IPS-20b (cell line): ENCODE measurements around the gene TTC24.

ENCODE experiments used
- H3K27ac ChIP-seq: one replicate; pipeline ENCODE4 v1.5.1; 2013; ENCODE audit warnings: low read length
- H3K27me3 ChIP-seq: 2 replicates; pipeline ENCODE4 v1.6.1; 2013; ENCODE audit warnings: mild to moderate bottlenecking, low read length, inconsistent platforms; ENCODE audit not compliant: insufficient read depth
- H3K36me3 ChIP-seq: 2 replicates; pipeline ENCODE4 v1.6.1; 2013; ENCODE audit warnings: low read depth, mild to moderate bottlenecking, inconsistent platforms, low read length, moderate library complexity; ENCODE audit not compliant: insufficient read depth
- H3K4me1 ChIP-seq: 2 replicates; pipeline ENCODE4 v1.6.1; 2013; ENCODE audit warnings: mild to moderate bottlenecking, control low read depth, inconsistent platforms, low read length, moderate library complexity; ENCODE audit not compliant: insufficient read depth
- H3K4me3 ChIP-seq: 2 replicates; pipeline ENCODE4 v1.5.1; 2013; ENCODE audit warnings: mild to moderate bottlenecking, low read length, inconsistent platforms
- H3K9ac ChIP-seq: 2 replicates; pipeline ENCODE4 v1.6.1; 2013; ENCODE audit warnings: low read depth, mild to moderate bottlenecking, inconsistent platforms, low read length, moderate library complexity
- H3K9me3 ChIP-seq: 2 replicates; pipeline ENCODE4 v1.6.1; 2013; ENCODE audit warnings: mild to moderate bottlenecking, low read depth, low read length, inconsistent platforms; ENCODE audit not compliant: insufficient read depth

The TTC24 gene

GRCh38 chr1:156615946-156616345, 36.4 kb downstream of the TTC24 start:
- Histone ChIP-seq H3K27me3 (peaks cover 25% of the 10 kb centered on the region), H3K36me3 (no peaks in the 10 kb centered on the region), H3K27ac (no peak overlapping the region), H3K4me1 (no peaks in the 10 kb centered on the region), H3K9ac (no peak overlapping the region), H3K9me3 (no peaks in the 10 kb centered on the region), H3K4me3 (no peak overlapping the region)

- no peak overlapping the region for H3K4me3 ChIP-seq
- peaks cover 30% of the 10 kb centered on the region for H3K27me3 ChIP-seq
- H3K4me1 ChIP-seq: no peaks in the 10 kb centered on the region
- no peaks in the 10 kb centered on the region for H3K36me3 ChIP-seq
- no peak overlapping the region for H3K27ac ChIP-seq
- no peak overlapping the region for H3K9ac ChIP-seq
- H3K9me3 ChIP-seq: no peaks in the 10 kb centered on the region
These were observed 36.9 kb downstream of the TTC24 start for GRCh38 chr1:156616463-156616862.

GRCh38 chr1:156618853-156619581, 39.5 kb downstream of the TTC24 start, which contains the start of gene HAPLN2:
Gene HAPLN2 (plus strand): TSS chr1:156619415. CDS start chr1:156623491, 4,076 bp downstream.
- H3K36me3 ChIP-seq: no peaks in the 10 kb centered on the region
- H3K27ac ChIP-seq: no peak within 1 kb of the TSS
- no peaks in the 10 kb centered on the region for H3K4me1 ChIP-seq
- H3K4me3 ChIP-seq: peak within 1 kb of the TSS; percentile 41; the same call in 1 of the 2 replicates
- H3K9ac ChIP-seq: no peak within 1 kb of the TSS
- peaks cover 55% of the 10 kb centered on the region for H3K27me3 ChIP-seq
- H3K9me3 ChIP-seq: no peaks in the 10 kb centered on the region

GRCh38 chr1:156619582-156619955, 40.0 kb downstream of the TTC24 start:
- H3K9ac ChIP-seq: no peak overlapping the region
- no peak overlapping the region for H3K4me3 ChIP-seq
- peaks cover 61% of the 10 kb centered on the region for H3K27me3 ChIP-seq
- H3K9me3 ChIP-seq: no peaks in the 10 kb centered on the region
- no peaks in the 10 kb centered on the region for H3K36me3 ChIP-seq
- no peaks in the 10 kb centered on the region for H3K4me1 ChIP-seq
- H3K27ac ChIP-seq: no peak overlapping the region

GRCh38 chr1:156622581-156623297, 43.2 kb downstream of the TTC24 start:
- Histone ChIP-seq H3K27me3 (peaks cover 81% of the 10 kb centered on the region), H3K9ac (no peak overlapping the region), H3K4me1 (no peaks in the 10 kb centered on the region), H3K9me3 (no peaks in the 10 kb centered on the region), H3K4me3 (no peak overlapping the region), H3K36me3 (no peaks in the 10 kb centered on the region), H3K27ac (no peak overlapping the region)

GRCh38 chr1:156623946-156624813, 44.7 kb downstream of the TTC24 start:
- Histone ChIP-seq H3K9me3 (no peaks in the 10 kb centered on the region), H3K4me1 (no peaks in the 10 kb centered on the region), H3K36me3 (no peaks in the 10 kb centered on the region), H3K4me3 (peak overlapping the region; percentile 66), H3K9ac (no peak overlapping the region), H3K27ac (no peak overlapping the region), H3K27me3 (peaks cover 77% of the 10 kb centered on the region)

GRCh38 chr1:156624814-156625435, 45.4 kb downstream of the TTC24 start:
- no peak overlapping the region for H3K27ac ChIP-seq
- H3K9ac ChIP-seq: no peak overlapping the region
- H3K4me1 ChIP-seq: no peaks in the 10 kb centered on the region
- no peaks in the 10 kb centered on the region for H3K9me3 ChIP-seq
- peaks cover 70% of the 10 kb centered on the region for H3K27me3 ChIP-seq
- H3K4me3 ChIP-seq: peak overlapping the region; percentile 66
- no peaks in the 10 kb centered on the region for H3K36me3 ChIP-seq

GRCh38 chr1:156625436-156626078, 46.0 kb downstream of the TTC24 start:
- H3K9ac ChIP-seq: no peak overlapping the region
- peaks cover 63% of the 10 kb centered on the region for H3K27me3 ChIP-seq
- H3K27ac ChIP-seq: no peak overlapping the region
- H3K36me3 ChIP-seq: no peaks in the 10 kb centered on the region
- H3K4me3 ChIP-seq: peak overlapping the region; percentile 54
- no peaks in the 10 kb centered on the region for H3K9me3 ChIP-seq
- H3K4me1 ChIP-seq: no peaks in the 10 kb centered on the region

GRCh38 chr1:156626079-156626438, 46.5 kb downstream of the TTC24 start:
- H3K9ac ChIP-seq: no peak overlapping the region
- H3K4me1 ChIP-seq: no peaks in the 10 kb centered on the region
- H3K36me3 ChIP-seq: no peaks in the 10 kb centered on the region
- H3K27me3 ChIP-seq: peaks cover 58% of the 10 kb centered on the region
- no peak overlapping the region for H3K4me3 ChIP-seq
- no peaks in the 10 kb centered on the region for H3K9me3 ChIP-seq
- H3K27ac ChIP-seq: no peak overlapping the region

GRCh38 chr1:156627313-156627880, 47.9 kb downstream of the TTC24 start:
- no peak overlapping the region for H3K4me3 ChIP-seq
- H3K27ac ChIP-seq: no peak overlapping the region
- H3K4me1 ChIP-seq: no peaks in the 10 kb centered on the region
- peaks cover 50% of the 10 kb centered on the region for H3K27me3 ChIP-seq
- H3K9ac ChIP-seq: no peak overlapping the region
- H3K36me3 ChIP-seq: no peaks in the 10 kb centered on the region
- no peaks in the 10 kb centered on the region for H3K9me3 ChIP-seq
